ENCODE measurements around the gene PCYOX1L. TPM values are rescaled to one million over a fixed set of nuclear protein-coding genes. Genes with fewer than 3 reads are reported as not detected.

Gene PCYOX1L
- total RNA-seq, 2 experiments from 2014 or later = 32.4 to 35.7 TPM

- ATAC-seq (ENCODE audit: low read depth) (no peak), DNase-seq (no peak)
- POLR2A ChIA-PET = interaction anchor here (0.8 kb wide), 1 partner anchor 43 kb away, joined by 3 read pairs; no protein-coding TSS in a partner anchor
- no peaks in the 10 kb centered on the region for H3K36me3 Mint-ChIP-seq
- no peaks in the 10 kb centered on the region for H3K4me1 Mint-ChIP-seq
- no peak overlapping the region for H3K27ac Mint-ChIP-seq
- no peaks in the 10 kb centered on the region for H3K27me3 Mint-ChIP-seq
- H3K4me3 Mint-ChIP-seq = no peak overlapping the region
- H3K9me3 Mint-ChIP-seq = no peaks in the 10 kb centered on the region
These were observed 34.1 kb upstream of the PCYOX1L start for GRCh38 chr5:149323621-149324205.

GRCh38 chr5:149324641-149325040, 33.2 kb upstream of the PCYOX1L start:
- DNase-seq = no peak
- no peaks in the 10 kb centered on the region for H3K27me3 Mint-ChIP-seq
- no peaks in the 10 kb centered on the region for H3K4me1 Mint-ChIP-seq
- ATAC-seq (ENCODE audit: low read depth) = no peak
- no peak overlapping the region for H3K27ac Mint-ChIP-seq
- H3K4me3 Mint-ChIP-seq = no peak overlapping the region
- no peaks in the 10 kb centered on the region for H3K9me3 Mint-ChIP-seq
- no peaks in the 10 kb centered on the region for H3K36me3 Mint-ChIP-seq
- POLR2A ChIA-PET = no interaction called here

GRCh38 chr5:149325166-149325735, 32.6 kb upstream of the PCYOX1L start:
- no peak overlapping the region for H3K27ac Mint-ChIP-seq
- POLR2A ChIA-PET = no interaction called here
- H3K36me3 Mint-ChIP-seq = no peaks in the 10 kb centered on the region
- ATAC-seq (ENCODE audit: low read depth) (no peak), DNase-seq (no peak)
- no peaks in the 10 kb centered on the region for H3K27me3 Mint-ChIP-seq
- H3K9me3 Mint-ChIP-seq = no peaks in the 10 kb centered on the region
- no peaks in the 10 kb centered on the region for H3K4me1 Mint-ChIP-seq
- H3K4me3 Mint-ChIP-seq = no peak overlapping the region

- POLR2A ChIA-PET = no interaction called here
These were observed 32.0 kb upstream of the PCYOX1L start for GRCh38 chr5:149325894-149326293.

GRCh38 chr5:149326611-149327010, 31.2 kb upstream of the PCYOX1L start:
- DNase-seq (no peak), ATAC-seq (ENCODE audit: low read depth) (no peak)
- Mint-ChIP-seq H3K27ac (no peak overlapping the region), H3K9me3 (no peaks in the 10 kb centered on the region), H3K27me3 (no peaks in the 10 kb centered on the region), H3K36me3 (no peaks in the 10 kb centered on the region), H3K4me1 (no peaks in the 10 kb centered on the region), H3K4me3 (no peak overlapping the region)
- POLR2A ChIA-PET = no interaction called here

More at GRCh38 chr5:149325894-149326293, 32.0 kb upstream of the PCYOX1L start:
- DNase-seq (no peak), ATAC-seq (ENCODE audit: low read depth) (no peak)
- Mint-ChIP-seq H3K27me3 (no peaks in the 10 kb centered on the region), H3K36me3 (no peaks in the 10 kb centered on the region), H3K4me1 (no peaks in the 10 kb centered on the region), H3K9me3 (no peaks in the 10 kb centered on the region), H3K4me3 (no peak overlapping the region), H3K27ac (no peak overlapping the region)

- H3K9me3 Mint-ChIP-seq = no peaks in the 10 kb centered on the region
- DNase-seq (no peak), ATAC-seq (ENCODE audit: low read depth) (no peak)
- H3K4me1 Mint-ChIP-seq = no peaks in the 10 kb centered on the region
- no peak overlapping the region for H3K27ac Mint-ChIP-seq
- no peak overlapping the region for H3K4me3 Mint-ChIP-seq
- H3K27me3 Mint-ChIP-seq = peaks cover 3% of the 10 kb centered on the region
- H3K36me3 Mint-ChIP-seq = no peaks in the 10 kb centered on the region
- POLR2A ChIA-PET = no interaction called here
These were observed 29.7 kb upstream of the PCYOX1L start for GRCh38 chr5:149328177-149328576.

- peaks cover 11% of the 10 kb centered on the region for H3K27me3 Mint-ChIP-seq
- ATAC-seq (ENCODE audit: low read depth) = no peak
- H3K27ac Mint-ChIP-seq = no peak overlapping the region
- no peak overlapping the region for H3K4me3 Mint-ChIP-seq
- no peaks in the 10 kb centered on the region for H3K9me3 Mint-ChIP-seq
- no peak for DNase-seq
- H3K36me3 Mint-ChIP-seq = no peaks in the 10 kb centered on the region
- POLR2A ChIA-PET = interaction anchor here (1.3 kb wide), 1 partner anchor 11 kb away, joined by 3 read pairs; the partner anchor contains the start of gene GRPEL2
- no peaks in the 10 kb centered on the region for H3K4me1 Mint-ChIP-seq
These were observed 24.0 kb upstream of the PCYOX1L start for GRCh38 chr5:149333711-149334443.

- Mint-ChIP-seq H3K36me3 (no peaks in the 10 kb centered on the region), H3K27me3 (peaks cover 12% of the 10 kb centered on the region), H3K9me3 (no peaks in the 10 kb centered on the region), H3K27ac (no peak overlapping the region), H3K4me3 (no peak overlapping the region), H3K4me1 (no peaks in the 10 kb centered on the region)
- POLR2A ChIA-PET = no interaction called here
- DNase-seq (no peak), ATAC-seq (ENCODE audit: low read depth) (no peak)
These were observed 20.1 kb upstream of the PCYOX1L start for GRCh38 chr5:149337736-149338135.

GRCh38 chr5:149338364-149338763, 19.5 kb upstream of the PCYOX1L start:
- ATAC-seq (ENCODE audit: low read depth) (no peak), DNase-seq (no peak)
- H3K4me3 Mint-ChIP-seq = no peak overlapping the region
- H3K27ac Mint-ChIP-seq = no peak overlapping the region
- H3K9me3 Mint-ChIP-seq = no peaks in the 10 kb centered on the region
- H3K27me3 Mint-ChIP-seq = peaks cover 12% of the 10 kb centered on the region
- no peaks in the 10 kb centered on the region for H3K36me3 Mint-ChIP-seq
- peaks cover 2% of the 10 kb centered on the region for H3K4me1 Mint-ChIP-seq
- POLR2A ChIA-PET = no interaction called here

- Mint-ChIP-seq H3K27ac (no peak overlapping the region), H3K27me3 (peaks cover 12% of the 10 kb centered on the region), H3K4me1 (peaks cover 15% of the 10 kb centered on the region), H3K4me3 (no peak overlapping the region), H3K36me3 (no peaks in the 10 kb centered on the region), H3K9me3 (no peaks in the 10 kb centered on the region)
- no peak for DNase-seq
- POLR2A ChIA-PET = no interaction called here
- ATAC-seq (ENCODE audit: low read depth) = no peak
These were observed 16.9 kb upstream of the PCYOX1L start for GRCh38 chr5:149340920-149341319.

GRCh38 chr5:149341876-149342275, 16.0 kb upstream of the PCYOX1L start:
- Mint-ChIP-seq H3K4me3 (no peak overlapping the region), H3K27ac (no peak overlapping the region), H3K27me3 (peaks cover 6% of the 10 kb centered on the region), H3K9me3 (no peaks in the 10 kb centered on the region), H3K4me1 (peaks cover 16% of the 10 kb centered on the region), H3K36me3 (peaks cover 4% of the 10 kb centered on the region)
- ATAC-seq (ENCODE audit: low read depth) (no peak), DNase-seq (no peak)
- POLR2A ChIA-PET = interaction anchor here (0.6 to 8.7 kb wide), 2 partner anchors 16 to 29 kb away, joined by 3 to 131 read pairs; partner anchors contain the start of gene PCYOX1L

GRCh38 chr5:149344151-149344550, 13.7 kb upstream of the PCYOX1L start:
- ATAC-seq (ENCODE audit: low read depth) = no peak
- no peak for DNase-seq
- peak overlapping the region; percentile 47 for H3K4me3 Mint-ChIP-seq
- H3K9me3 Mint-ChIP-seq = no peaks in the 10 kb centered on the region
- peaks cover 3% of the 10 kb centered on the region for H3K27me3 Mint-ChIP-seq
- H3K4me1 Mint-ChIP-seq = peaks cover 36% of the 10 kb centered on the region
- peak overlapping the region; percentile 55 for H3K27ac Mint-ChIP-seq
- H3K36me3 Mint-ChIP-seq = peaks cover 15% of the 10 kb centered on the region
- POLR2A ChIA-PET = interaction anchor here (0.7 to 8.7 kb wide), 7 partner anchors 10 to 206 kb away, joined by 3 to 131 read pairs (median 6); partner anchors contain the start of genes CSNK1A1 and PCYOX1L

- Mint-ChIP-seq H3K9me3 (no peaks in the 10 kb centered on the region), H3K4me1 (peaks cover 43% of the 10 kb centered on the region), H3K27ac (peak within 1 kb of the TSS; percentile 92), H3K4me3 (peak within 1 kb of the TSS; percentile 93), H3K27me3 (no peaks in the 10 kb centered on the region), H3K36me3 (peaks cover 26% of the 10 kb centered on the region)
- ATAC-seq (ENCODE audit: low read depth) (peak; percentile 81), DNase-seq (peak; percentile 88)
- POLR2A ChIA-PET = interaction anchor here (0.6 to 8.7 kb wide), 14 partner anchors 8 to 517 kb away, joined by 3 to 131 read pairs (median 4); partner anchors contain the start of genes CSNK1A1 and PCYOX1L
These were observed 12.5 kb upstream of the PCYOX1L start, which contains the start of gene GRPEL2 for GRCh38 chr5:149345147-149345891. GRPEL2 (plus strand) TSS chr5:149345499; CDS start chr5:149345540, 41 bp downstream.
